ENCODE results near the gene CDK2.

DNA sequence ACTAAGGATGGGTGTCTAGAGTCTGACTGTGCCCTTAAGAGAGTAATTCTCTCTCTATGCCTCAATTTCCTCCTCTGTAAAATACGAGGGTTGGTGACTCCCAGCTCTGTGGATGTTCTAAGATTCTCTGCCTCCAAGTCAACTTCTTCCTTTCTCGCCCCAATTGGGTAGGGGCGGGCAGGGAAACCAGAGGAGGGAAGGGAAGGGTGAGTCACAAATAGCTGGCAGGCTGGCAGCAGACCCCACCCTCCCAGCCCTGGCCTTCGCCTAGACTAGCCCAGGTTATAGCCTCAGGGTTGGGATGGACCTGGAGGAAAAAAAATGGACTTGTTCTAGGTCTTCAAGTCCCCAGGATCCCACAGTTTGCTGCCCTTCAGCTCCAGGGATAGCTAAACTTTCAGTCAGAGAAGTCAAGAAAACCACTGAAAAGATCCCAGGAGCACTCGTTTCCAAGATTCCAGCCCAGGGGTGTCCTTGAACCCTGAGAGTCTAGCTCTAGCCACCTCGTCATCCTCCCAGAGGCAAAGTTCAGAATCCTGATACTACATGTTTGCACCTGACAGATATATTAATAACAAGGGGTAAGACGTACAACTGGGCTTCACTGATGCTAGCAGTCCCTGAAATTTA, 33.3 kb upstream of the CDK2 start:
- TF ChIP-seq CREB1 (IDR thresholded peaks at IDR 0.05; ENCODE audit: low read depth) (no peak), CEBPB (IDR thresholded peaks at IDR 0.05) (no peak), EP300 (IDR thresholded peaks at IDR 0.05; ENCODE audit: borderline replicate concordance) (no peak), FOXM1 (IDR thresholded peaks at IDR 0.05; ENCODE audit: borderline replicate concordance, low read depth) (no peak), RAD21 (IDR thresholded peaks at IDR 0.05; ENCODE audit: low read depth) (no peak), YY1 (IDR thresholded peaks at IDR 0.05; ENCODE audit: low read depth) (no peak), NFIC (IDR thresholded peaks at IDR 0.05) (no peak)
- TF ChIP-seq, protein P1, sequence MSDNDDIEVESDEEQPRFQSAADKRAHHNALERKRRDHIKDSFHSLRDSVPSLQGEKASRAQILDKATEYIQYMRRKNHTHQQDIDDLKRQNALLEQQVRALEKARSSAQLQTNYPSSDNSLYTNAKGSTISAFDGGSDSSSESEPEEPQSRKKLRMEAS (IDR thresholded peaks at IDR 0.05): no peak
- TF ChIP-seq, protein P2, sequence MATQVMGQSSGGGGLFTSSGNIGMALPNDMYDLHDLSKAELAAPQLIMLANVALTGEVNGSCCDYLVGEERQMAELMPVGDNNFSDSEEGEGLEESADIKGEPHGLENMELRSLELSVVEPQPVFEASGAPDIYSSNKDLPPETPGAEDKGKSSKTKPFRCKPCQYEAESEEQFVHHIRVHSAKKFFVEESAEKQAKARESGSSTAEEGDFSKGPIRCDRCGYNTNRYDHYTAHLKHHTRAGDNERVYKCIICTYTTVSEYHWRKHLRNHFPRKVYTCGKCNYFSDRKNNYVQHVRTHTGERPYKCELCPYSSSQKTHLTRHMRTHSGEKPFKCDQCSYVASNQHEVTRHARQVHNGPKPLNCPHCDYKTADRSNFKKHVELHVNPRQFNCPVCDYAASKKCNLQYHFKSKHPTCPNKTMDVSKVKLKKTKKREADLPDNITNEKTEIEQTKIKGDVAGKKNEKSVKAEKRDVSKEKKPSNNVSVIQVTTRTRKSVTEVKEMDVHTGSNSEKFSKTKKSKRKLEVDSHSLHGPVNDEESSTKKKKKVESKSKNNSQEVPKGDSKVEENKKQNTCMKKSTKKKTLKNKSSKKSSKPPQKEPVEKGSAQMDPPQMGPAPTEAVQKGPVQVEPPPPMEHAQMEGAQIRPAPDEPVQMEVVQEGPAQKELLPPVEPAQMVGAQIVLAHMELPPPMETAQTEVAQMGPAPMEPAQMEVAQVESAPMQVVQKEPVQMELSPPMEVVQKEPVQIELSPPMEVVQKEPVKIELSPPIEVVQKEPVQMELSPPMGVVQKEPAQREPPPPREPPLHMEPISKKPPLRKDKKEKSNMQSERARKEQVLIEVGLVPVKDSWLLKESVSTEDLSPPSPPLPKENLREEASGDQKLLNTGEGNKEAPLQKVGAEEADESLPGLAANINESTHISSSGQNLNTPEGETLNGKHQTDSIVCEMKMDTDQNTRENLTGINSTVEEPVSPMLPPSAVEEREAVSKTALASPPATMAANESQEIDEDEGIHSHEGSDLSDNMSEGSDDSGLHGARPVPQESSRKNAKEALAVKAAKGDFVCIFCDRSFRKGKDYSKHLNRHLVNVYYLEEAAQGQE (IDR thresholded peaks at IDR 0.05; ENCODE audit: low read depth): no peak
- TF ChIP-seq, protein P3, sequence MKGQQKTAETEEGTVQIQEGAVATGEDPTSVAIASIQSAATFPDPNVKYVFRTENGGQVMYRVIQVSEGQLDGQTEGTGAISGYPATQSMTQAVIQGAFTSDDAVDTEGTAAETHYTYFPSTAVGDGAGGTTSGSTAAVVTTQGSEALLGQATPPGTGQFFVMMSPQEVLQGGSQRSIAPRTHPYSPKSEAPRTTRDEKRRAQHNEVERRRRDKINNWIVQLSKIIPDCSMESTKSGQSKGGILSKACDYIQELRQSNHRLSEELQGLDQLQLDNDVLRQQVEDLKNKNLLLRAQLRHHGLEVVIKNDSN (IDR thresholded peaks at IDR 0.05): no peak
